ENCODE measurements around the gene AMPH. TPM values are rescaled to one million over a fixed set of nuclear protein-coding genes. Genes with fewer than 3 reads are reported as not detected.

The AMPH gene
- total and polyA plus RNA-seq, 2 of the 4 experiments (the other 2 are of a cell fraction), result 3.9 to 4.8 TPM

DNA sequence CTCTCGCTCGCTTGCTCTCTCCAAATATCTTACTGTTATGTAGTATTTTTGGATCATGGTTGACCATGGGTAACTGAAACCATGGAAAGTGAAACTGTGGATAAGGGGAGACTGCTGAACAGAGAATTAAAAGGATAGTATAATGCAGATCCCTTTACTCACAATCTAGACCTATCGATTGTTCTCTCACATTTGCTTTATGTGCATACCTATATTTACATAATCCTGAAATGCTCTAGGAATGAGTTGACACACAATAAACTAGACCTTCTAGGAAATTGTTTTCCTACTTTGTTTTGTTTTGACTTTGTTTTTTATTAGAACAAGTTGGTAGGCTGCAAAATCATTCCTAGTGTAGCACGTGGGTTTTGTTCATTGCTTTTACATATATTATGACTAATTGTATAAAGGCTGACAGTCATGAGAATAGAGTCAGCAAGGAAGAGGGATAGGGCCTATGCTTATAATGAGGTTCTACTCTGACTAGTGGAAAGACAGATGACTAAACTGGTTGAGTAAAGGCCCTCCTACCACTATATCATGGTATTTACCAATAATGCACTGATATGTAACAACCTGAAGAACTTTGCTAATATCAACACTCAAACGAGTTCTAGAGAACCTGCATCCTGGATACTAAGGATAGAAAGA lies 182.5 kb downstream of the AMPH start:
- Histone ChIP-seq H4K91ac (ENCODE audit: insufficient read depth, low read depth, low read length) (no peak overlapping the region), H3K18ac (ENCODE audit: low read depth, low read length) (peak overlapping the region; percentile 82), H2AK5ac (ENCODE audit: low read depth, low read length) (no peak overlapping the region), H2BK20ac (ENCODE audit: low read depth, low read length) (no peak overlapping the region), H3K4ac (ENCODE audit: low read depth, low read length) (no peak overlapping the region), H3K14ac (replicated peaks; ENCODE audit: low read depth, low read length) (no peak overlapping the region), H3K4me1 (ENCODE audit: control insufficient read depth, insufficient read depth, low read length) (peaks cover 9% of the 10 kb centered on the region; the same call in 1 of the 2 replicates), H3K4me3 (ENCODE audit: insufficient read depth, low read depth, low read length) (no peak overlapping the region), H2BK120ac (ENCODE audit: low read depth, low read length) (no peak overlapping the region), H3K23ac (ENCODE audit: low read depth, low read length) (no peak overlapping the region), H2BK5ac (ENCODE audit: low read depth, low read length, poor library complexity, severe bottlenecking) (no peak overlapping the region), H3K79me1 (ENCODE audit: low read depth in 1 of 2, low read length in 2 of 2) (no peaks in the 10 kb centered on the region), H3K9me1 (ENCODE audit: insufficient read depth, low read length) (no peaks in the 10 kb centered on the region), H3K9me3 (ENCODE audit: control insufficient read depth, insufficient read depth, low read length) (no peaks in the 10 kb centered on the region), H3K36me3 (ENCODE audit: control insufficient read depth, insufficient read depth, low read length) (no peaks in the 10 kb centered on the region), H4K20me1 (ENCODE audit: insufficient read depth, low read length) (no peaks in the 10 kb centered on the region), H2BK15ac (ENCODE audit: low read depth, low read length) (no peak overlapping the region), H4K8ac (ENCODE audit: low read depth in 2 of 2, low read length in 2 of 2) (no peak overlapping the region), H3K27ac (ENCODE audit: insufficient read depth, low read length) (peak overlapping the region; percentile 74; the same call in 1 of the 2 replicates), H2AK9ac (replicated peaks; ENCODE audit: low read depth, low read length, poor library complexity) (no peak overlapping the region), H3K56ac (ENCODE audit: extremely low read depth, insufficient read depth, low read length) (no peak overlapping the region), H2AFZ (replicated peaks; ENCODE audit: low read length, poor library complexity) (no peak overlapping the region), H4K5ac (ENCODE audit: low read depth, low read length) (peak overlapping the region; percentile 91; the same call in 1 of the 2 replicates), H3K27me3 (ENCODE audit: control insufficient read depth, insufficient read depth, low read length) (no peaks in the 10 kb centered on the region), H3K4me2 (ENCODE audit: low read depth, low read length) (no peak overlapping the region; the same call in 1 of the 2 replicates), H3K9ac (ENCODE audit: low read depth, low read length) (no peak overlapping the region)
- dilution Hi-C loops (cut with HindIII; ENCODE audit: low sequenced_read_pairs, unreplicated experiment), result no loop called here
- no TSS peak for BruUV-seq (replicated peaks)
- no CpG with 5 or more reads among the region's 5 CpGs for WGBS, 2 experiments (ENCODE audit: extremely low coverage in 2 of 2, insufficient read length in 1 of 2)
- intact Hi-C loops (cut with micrococcal nuclease), result no loop called here
- peak; percentile 25 for DNase-seq
- POLR2A ChIA-PET (ENCODE audit: unreplicated experiment), result no interaction called here
- TF ChIP-seq POLR2A (IDR thresholded peaks at IDR 0.05; ENCODE audit: low read depth, low read length) (no peak), FOS (IDR thresholded peaks at IDR 0.05; ENCODE audit: low read depth, low read length) (no peak), CEBPB (IDR thresholded peaks at IDR 0.05; ENCODE audit: low read depth, low read length) (no peak), MAFK (IDR thresholded peaks at IDR 0.05; ENCODE audit: low read depth, low read length) (no peak), BHLHE40 (IDR thresholded peaks at IDR 0.05; ENCODE audit: low read depth, low read length) (no peak)
- CTCF ChIA-PET, result no interaction called here
- ATAC-seq (ENCODE audit: low read depth), result no peak
- in situ Hi-C loops (cut with MboI; ENCODE audit: low sequenced_read_pairs), result no loop called here
